ENCODE data around the gene CHAT. TPM values are rescaled to one million over a fixed set of nuclear protein-coding genes. Genes with fewer than 3 reads are reported as not detected.

Gene CHAT
- total and polyA plus RNA-seq, 2 of the 13 experiments (the other 11 are each of a cell fraction or from before 2014, with no cell fraction given), result not detected

DNA sequence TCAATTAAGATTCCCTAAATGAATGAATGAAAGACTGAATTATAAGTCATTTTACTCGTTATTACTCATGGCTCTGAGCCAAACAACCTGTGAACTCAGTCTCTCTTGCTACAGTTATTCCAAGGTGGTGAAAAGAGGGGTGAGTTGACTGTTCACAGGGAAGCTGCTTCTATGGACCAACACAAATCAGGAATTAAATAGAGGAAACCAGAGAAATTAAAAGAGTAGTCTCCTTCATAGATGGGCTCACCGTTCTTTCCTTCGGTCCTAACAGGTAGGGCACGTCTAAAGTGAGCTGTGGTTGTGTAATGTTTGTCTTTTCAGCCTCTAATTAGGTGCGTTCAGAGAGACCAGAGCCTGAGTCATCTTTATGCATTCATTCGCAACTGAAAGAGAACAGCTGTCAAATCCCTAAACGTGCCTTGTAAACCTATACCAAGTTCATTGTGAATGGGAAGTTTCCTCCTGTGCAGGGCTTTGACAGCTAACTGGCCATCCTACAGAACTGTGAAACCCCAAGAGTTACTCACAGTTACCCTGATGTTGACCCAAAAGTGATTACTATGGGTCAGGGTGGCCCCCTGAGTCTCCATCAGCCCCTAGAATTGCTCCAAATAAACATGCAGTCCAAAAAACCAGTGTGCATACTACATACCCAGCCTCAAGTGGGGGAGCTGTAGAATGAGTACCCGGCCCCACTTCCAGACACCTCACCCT is 47.5 kb downstream of the CHAT start (continued):
- TF ChIP-seq, protein P1, sequence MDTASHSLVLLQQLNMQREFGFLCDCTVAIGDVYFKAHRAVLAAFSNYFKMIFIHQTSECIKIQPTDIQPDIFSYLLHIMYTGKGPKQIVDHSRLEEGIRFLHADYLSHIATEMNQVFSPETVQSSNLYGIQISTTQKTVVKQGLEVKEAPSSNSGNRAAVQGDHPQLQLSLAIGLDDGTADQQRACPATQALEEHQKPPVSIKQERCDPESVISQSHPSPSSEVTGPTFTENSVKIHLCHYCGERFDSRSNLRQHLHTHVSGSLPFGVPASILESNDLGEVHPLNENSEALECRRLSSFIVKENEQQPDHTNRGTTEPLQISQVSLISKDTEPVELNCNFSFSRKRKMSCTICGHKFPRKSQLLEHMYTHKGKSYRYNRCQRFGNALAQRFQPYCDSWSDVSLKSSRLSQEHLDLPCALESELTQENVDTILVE (CRISPR knock-in tag; IDR thresholded peaks at IDR 0.05), result no peak
- TF ChIP-seq GTF3A (CRISPR knock-in tag; conservative IDR thresholded peaks at IDR 0.05), result no peak

DNA sequence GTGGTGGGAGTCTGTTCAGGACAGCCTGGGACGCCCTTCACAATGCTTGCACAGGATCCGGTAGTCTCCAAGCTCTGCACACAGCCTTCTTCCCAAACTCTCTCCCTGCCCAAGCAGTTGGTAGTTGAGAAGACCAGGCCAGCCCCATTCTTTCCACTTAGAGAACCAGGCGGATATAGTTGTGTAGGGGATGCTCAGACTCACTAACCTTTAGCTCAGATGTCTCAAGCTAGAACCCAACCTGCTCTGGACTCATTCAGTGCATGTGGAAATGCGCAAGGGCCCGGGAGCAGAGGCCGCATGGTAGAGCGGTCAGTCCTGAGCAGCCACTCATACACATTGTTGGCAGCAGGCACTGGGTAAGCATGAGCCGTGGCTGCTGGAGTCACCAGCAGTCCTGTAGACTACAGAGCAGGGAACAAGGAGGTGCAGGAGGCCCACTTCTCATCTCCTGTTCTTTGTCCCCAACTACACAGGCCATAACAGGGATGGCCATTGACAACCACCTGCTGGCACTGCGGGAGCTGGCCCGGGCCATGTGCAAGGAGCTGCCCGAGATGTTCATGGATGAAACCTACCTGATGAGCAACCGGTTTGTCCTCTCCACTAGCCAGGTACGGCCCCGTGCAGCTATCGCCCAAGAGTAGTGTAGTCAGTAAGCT is 48.5 kb downstream of the CHAT start:
- ChIA-PET CTCF (ENCODE audit: low intra/inter-chr PET ratio, low total read pairs) (no interaction called here), POLR2A (no interaction called here)
- Histone ChIP-seq H3K27me3 (ENCODE audit: control insufficient read depth in 1 of 2, insufficient read depth in 2 of 2, low read length in 2 of 2) (peaks cover 0 to 17% of the 10 kb centered on the region in 2 experiments; a peak in 3 of 5 replicates), H3K27ac (ENCODE audit: extremely low read length, insufficient read depth, low read length) (no peak overlapping the region), H3K9ac (ENCODE audit: insufficient read depth, low read depth, low read length) (no peak overlapping the region), H3K36me3 (replicated peaks in 1 of 2; ENCODE audit: control insufficient read depth in 1 of 2, insufficient read depth in 2 of 2, low read length in 2 of 2) (no peaks in the 10 kb centered on the region), H3K4me3 (replicated peaks in 1 of 3; ENCODE audit: insufficient read depth in 1 of 3, low read depth in 2 of 3, low read length in 3 of 3) (no peak overlapping the region), H2AFZ (ENCODE audit: low read length) (no peak overlapping the region), H3K4me2 (ENCODE audit: low read depth, low read length) (no peak overlapping the region), H4K20me1 (ENCODE audit: insufficient read depth, low read length) (no peaks in the 10 kb centered on the region), H3K9me3 (ENCODE audit: low read length) (peaks cover 11% of the 10 kb centered on the region), H3K4me1 (ENCODE audit: insufficient read depth, low read length) (no peaks in the 10 kb centered on the region), H3K79me2 (ENCODE audit: insufficient read depth, low read length) (no peaks in the 10 kb centered on the region)
- WGBS (ENCODE audit: low lambda C conversion rate), result 19% methylated on average over 9 of the region's 15 CpGs
- BruUV-seq (replicated peaks), result no TSS peak
- FAIRE-seq (no peak), ATAC-seq (no peak), DNase-seq (ENCODE audit: low spot score) (no peak)
- in situ Hi-C loops (cut with HindIII; ENCODE audit: extremely low pct_ligation_motif_present, low pct_unique_long_range_greater_than_20kb) (no loop called here), intact Hi-C loops (cut with micrococcal nuclease; ENCODE audit: unreplicated experiment) (no loop called here)
- TF ChIP-seq HOXA9 (CRISPR knock-in tag; IDR thresholded peaks at IDR 0.05; ENCODE audit: borderline replicate concordance), result no peak
- TF ChIP-seq GFI1 (CRISPR knock-in tag; IDR thresholded peaks at IDR 0.05; ENCODE audit: borderline replicate concordance), result no peak
- no peak for TF ChIP-seq SNAI1 (CRISPR knock-in tag; IDR thresholded peaks at IDR 0.05; ENCODE audit: borderline replicate concordance)
- TF ChIP-seq ZNF205 (CRISPR knock-in tag; IDR thresholded peaks at IDR 0.05), result no peak
- TF ChIP-seq CBX2 (IDR thresholded peaks at IDR 0.05; ENCODE audit: low read depth, low read length), result no peak
- TF ChIP-seq CBX2 (CRISPR knock-in tag; IDR thresholded peaks at IDR 0.05; ENCODE audit: low read depth), result no peak
- TF ChIP-seq SMAD3 (CRISPR knock-in tag; IDR thresholded peaks at IDR 0.05), result no peak
- no peak for TF ChIP-seq ZFP36L1 (CRISPR knock-in tag; IDR thresholded peaks at IDR 0.05)
- no peak for TF ChIP-seq ZFP1 (CRISPR knock-in tag; IDR thresholded peaks at IDR 0.05)
- TF ChIP-seq ZNF619 (CRISPR knock-in tag; IDR thresholded peaks at IDR 0.05), result no peak
- no peak for TF ChIP-seq AGO1 (IDR thresholded peaks at IDR 0.05; ENCODE audit: low read depth, low read length, poor library complexity, severe bottlenecking)
- TF ChIP-seq, protein P2, sequence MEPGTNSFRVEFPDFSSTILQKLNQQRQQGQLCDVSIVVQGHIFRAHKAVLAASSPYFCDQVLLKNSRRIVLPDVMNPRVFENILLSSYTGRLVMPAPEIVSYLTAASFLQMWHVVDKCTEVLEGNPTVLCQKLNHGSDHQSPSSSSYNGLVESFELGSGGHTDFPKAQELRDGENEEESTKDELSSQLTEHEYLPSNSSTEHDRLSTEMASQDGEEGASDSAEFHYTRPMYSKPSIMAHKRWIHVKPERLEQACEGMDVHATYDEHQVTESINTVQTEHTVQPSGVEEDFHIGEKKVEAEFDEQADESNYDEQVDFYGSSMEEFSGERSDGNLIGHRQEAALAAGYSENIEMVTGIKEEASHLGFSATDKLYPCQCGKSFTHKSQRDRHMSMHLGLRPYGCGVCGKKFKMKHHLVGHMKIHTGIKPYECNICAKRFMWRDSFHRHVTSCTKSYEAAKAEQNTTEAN (CRISPR knock-in tag; conservative IDR thresholded peaks at IDR 0.05), result no peak
- TF ChIP-seq, protein P3, sequence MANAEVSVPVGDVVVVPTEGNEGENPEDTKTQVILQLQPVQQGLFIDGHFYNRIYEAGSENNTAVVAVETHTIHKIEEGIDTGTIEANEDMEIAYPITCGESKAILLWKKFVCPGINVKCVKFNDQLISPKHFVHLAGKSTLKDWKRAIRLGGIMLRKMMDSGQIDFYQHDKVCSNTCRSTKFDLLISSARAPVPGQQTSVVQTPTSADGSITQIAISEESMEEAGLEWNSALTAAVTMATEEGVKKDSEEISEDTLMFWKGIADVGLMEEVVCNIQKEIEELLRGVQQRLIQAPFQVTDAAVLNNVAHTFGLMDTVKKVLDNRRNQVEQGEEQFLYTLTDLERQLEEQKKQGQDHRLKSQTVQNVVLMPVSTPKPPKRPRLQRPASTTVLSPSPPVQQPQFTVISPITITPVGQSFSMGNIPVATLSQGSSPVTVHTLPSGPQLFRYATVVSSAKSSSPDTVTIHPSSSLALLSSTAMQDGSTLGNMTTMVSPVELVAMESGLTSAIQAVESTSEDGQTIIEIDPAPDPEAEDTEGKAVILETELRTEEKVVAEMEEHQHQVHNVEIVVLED (CRISPR knock-in tag; IDR thresholded peaks at IDR 0.05; ENCODE audit: borderline replicate concordance), result no peak
- no peak for TF ChIP-seq ZNF605 (CRISPR knock-in tag; IDR thresholded peaks at IDR 0.05)
- TF ChIP-seq ZNF75D (CRISPR knock-in tag; IDR thresholded peaks at IDR 0.05; ENCODE audit: borderline replicate concordance), result no peak
- no peak for TF ChIP-seq ZNF33A (CRISPR knock-in tag; IDR thresholded peaks at IDR 0.05; ENCODE audit: borderline replicate concordance)

Data from HepG2 (cell line).